ENCODE results near the gene IGF2R.

The IGF2R gene

GRCh38 chr6:160042788-160043301 is 74.0 kb downstream of the IGF2R start:
- DNase-seq (ENCODE audit: low read depth in 2 of 3, low spot score in 1 of 3), result no peak

GRCh38 chr6:160043784-160044183 is 74.9 kb downstream of the IGF2R start:
- DNase-seq (ENCODE audit: low read depth in 2 of 3, low spot score in 1 of 3), result no peak

- DNase-seq (ENCODE audit: low read depth in 2 of 3, low spot score in 1 of 3), result no peak
These were observed 75.8 kb downstream of the IGF2R start for GRCh38 chr6:160044687-160045086.

- DNase-seq (ENCODE audit: low read depth in 2 of 3, low spot score in 1 of 3), result no peak
These were observed 79.6 kb downstream of the IGF2R start for GRCh38 chr6:160048471-160048870.

- no peak for DNase-seq (ENCODE audit: low read depth in 2 of 3, low spot score in 1 of 3)
These were observed 80.5 kb downstream of the IGF2R start for GRCh38 chr6:160049346-160049745.

- DNase-seq (ENCODE audit: low read depth in 2 of 3, low spot score in 1 of 3), result no peak
These were observed 81.1 kb downstream of the IGF2R start for GRCh38 chr6:160050022-160050421.

GRCh38 chr6:160051390-160051789 is 82.5 kb downstream of the IGF2R start:
- DNase-seq (ENCODE audit: low read depth in 2 of 3, low spot score in 1 of 3), result no peak

GRCh38 chr6:160054271-160054670 is 85.4 kb downstream of the IGF2R start:
- DNase-seq (ENCODE audit: low read depth in 2 of 3, low spot score in 1 of 3), result no peak

- DNase-seq (ENCODE audit: low read depth in 2 of 3, low spot score in 1 of 3), result no peak
These were observed 86.0 kb downstream of the IGF2R start for GRCh38 chr6:160054913-160055312.

GRCh38 chr6:160055378-160055777 is 86.5 kb downstream of the IGF2R start:
- no peak for DNase-seq (ENCODE audit: low read depth in 2 of 3, low spot score in 1 of 3)

GRCh38 chr6:160055813-160056212 is 86.9 kb downstream of the IGF2R start:
- no peak for DNase-seq (ENCODE audit: low read depth in 2 of 3, low spot score in 1 of 3)

GRCh38 chr6:160057080-160057479 is 88.2 kb downstream of the IGF2R start:
- DNase-seq (ENCODE audit: low read depth in 2 of 3, low spot score in 1 of 3), result no peak

- DNase-seq (ENCODE audit: low read depth in 2 of 3, low spot score in 1 of 3), result no peak
These were observed 89.8 kb downstream of the IGF2R start for GRCh38 chr6:160058603-160059215.

- no peak for DNase-seq (ENCODE audit: low read depth in 2 of 3, low spot score in 1 of 3)
These were observed 91.3 kb downstream of the IGF2R start for GRCh38 chr6:160060221-160060620.

GRCh38 chr6:160060920-160061447 is 92.1 kb downstream of the IGF2R start:
- DNase-seq (ENCODE audit: low read depth in 2 of 3, low spot score in 1 of 3), result no peak

GRCh38 chr6:160063771-160064413 is 95.0 kb downstream of the IGF2R start:
- no peak for DNase-seq (ENCODE audit: low read depth in 2 of 3, low spot score in 1 of 3)

- no peak for DNase-seq (ENCODE audit: low read depth in 2 of 3, low spot score in 1 of 3)
These were observed 96.3 kb downstream of the IGF2R start for GRCh38 chr6:160065200-160065599.

GRCh38 chr6:160067564-160067963 is 98.7 kb downstream of the IGF2R start:
- DNase-seq (ENCODE audit: low read depth in 2 of 3, low spot score in 1 of 3), result no peak

GRCh38 chr6:160068346-160068745 is 99.5 kb downstream of the IGF2R start:
- DNase-seq (ENCODE audit: low read depth in 2 of 3, low spot score in 1 of 3), result no peak

GRCh38 chr6:160069050-160069454 is 100.2 kb downstream of the IGF2R start:
- DNase-seq (ENCODE audit: low read depth in 2 of 3, low spot score in 1 of 3), result no peak

- no peak for DNase-seq (ENCODE audit: low read depth in 2 of 3, low spot score in 1 of 3)
These were observed 100.6 kb downstream of the IGF2R start for GRCh38 chr6:160069459-160069858.

- no peak for DNase-seq (ENCODE audit: low read depth in 2 of 3, low spot score in 1 of 3)
These were observed 101.5 kb downstream of the IGF2R start for GRCh38 chr6:160070427-160070826.

- no peak for DNase-seq (ENCODE audit: low read depth in 2 of 3, low spot score in 1 of 3)
These were observed 101.9 kb downstream of the IGF2R start for GRCh38 chr6:160070831-160071230.
